Stimulated activated CD4-positive, alpha-beta T cell treated with anti-CD3 and anti-CD28 coated beads, Interleukin-12 subunit alpha, Interleukin-12 subunit beta, amount 100 ng/mL, for 48 hours (primary cell): ENCODE data around the gene EXD2.
"Not testable (repeated sequence)": the region's sequence is repeated elsewhere in the genome, so short reads cannot be mapped to it uniquely, and the experiment has no call there.

Experiments used
- DNase-seq, 3 donors: peaks; one replicate each; pipeline ENCODE4 v3.0.0-alpha.2; 2020; ENCODE audit warnings: low read depth in 2 of 3, low spot score in 1 of 3

EXD2 gene

GRCh38 chr14:69275331-69275730, 84.0 kb downstream of the EXD2 start:
- no peak for DNase-seq

DNA sequence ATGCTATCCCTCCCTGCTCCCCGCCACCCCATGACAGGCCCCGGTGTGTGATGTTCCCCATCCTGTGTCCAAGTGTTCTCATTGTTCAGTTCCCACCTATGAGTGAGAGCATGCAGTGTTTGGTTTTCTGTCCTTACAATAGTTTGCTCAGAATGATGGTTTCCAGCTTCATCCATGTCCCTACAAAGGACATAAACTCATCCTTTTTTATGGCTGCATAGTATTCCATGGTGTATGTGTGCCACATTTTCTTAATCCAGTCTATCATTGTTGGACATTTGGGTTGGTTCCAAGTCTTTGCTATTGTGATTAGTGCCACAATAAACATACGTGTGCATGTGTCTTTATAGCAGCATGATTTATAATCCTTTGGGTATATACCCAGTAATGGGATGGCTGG, 86.1 kb downstream of the EXD2 start:
- DNase-seq: not testable (repeated sequence)

DNA sequence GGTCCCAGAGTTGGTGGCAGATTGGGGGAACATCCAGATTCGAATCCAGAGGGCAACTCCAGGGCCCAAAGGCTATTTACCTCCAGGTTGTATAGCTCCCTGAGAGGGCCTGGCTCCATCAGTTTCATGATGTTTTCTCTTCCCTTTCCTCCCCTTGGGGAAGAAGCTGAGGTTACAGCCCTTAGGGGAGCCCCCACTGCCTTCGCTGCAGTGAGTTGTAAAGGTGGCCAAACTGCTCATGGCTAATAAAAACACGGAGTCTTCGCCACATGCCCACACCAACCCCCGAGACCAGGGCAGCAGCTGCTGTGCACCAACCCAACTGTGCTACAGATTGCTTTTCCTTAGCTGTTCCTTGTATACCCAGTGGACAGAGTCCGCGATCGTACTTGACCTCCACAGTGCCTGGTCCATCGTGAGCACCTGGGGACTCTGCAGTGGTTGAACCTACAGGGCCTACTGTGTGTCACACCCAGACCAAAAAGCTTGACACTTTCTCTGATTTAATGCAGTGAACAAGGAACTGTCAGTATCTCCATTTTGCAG, 89.5 kb downstream of the EXD2 start:
- DNase-seq: no peak

- no peak for DNase-seq
Measured at GRCh38 chr14:69281450-69282169, 90.3 kb downstream of the EXD2 start.

DNA sequence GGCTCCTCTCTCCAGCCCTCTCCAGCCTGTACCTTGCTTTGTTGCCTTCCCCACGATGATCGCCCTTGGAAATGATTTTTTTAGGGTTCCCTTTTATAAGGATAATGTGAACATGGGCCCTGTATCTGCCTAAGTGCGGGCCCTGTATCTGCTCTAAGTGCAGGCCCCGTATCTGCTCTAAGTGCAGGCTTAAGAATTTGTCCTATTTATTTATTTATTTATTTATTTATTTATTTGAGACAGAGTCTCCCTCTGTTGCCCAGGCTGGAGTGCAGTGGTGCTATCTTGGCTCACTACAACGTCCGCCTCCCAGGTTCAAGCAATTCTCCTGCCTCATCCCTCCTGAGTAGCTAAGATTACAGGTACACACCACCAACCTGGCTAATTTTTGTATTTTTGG, 91.2 kb downstream of the EXD2 start:
- no peak for DNase-seq

GRCh38 chr14:69284170-69284569, 92.9 kb downstream of the EXD2 start:
- DNase-seq: no peak

DNA sequence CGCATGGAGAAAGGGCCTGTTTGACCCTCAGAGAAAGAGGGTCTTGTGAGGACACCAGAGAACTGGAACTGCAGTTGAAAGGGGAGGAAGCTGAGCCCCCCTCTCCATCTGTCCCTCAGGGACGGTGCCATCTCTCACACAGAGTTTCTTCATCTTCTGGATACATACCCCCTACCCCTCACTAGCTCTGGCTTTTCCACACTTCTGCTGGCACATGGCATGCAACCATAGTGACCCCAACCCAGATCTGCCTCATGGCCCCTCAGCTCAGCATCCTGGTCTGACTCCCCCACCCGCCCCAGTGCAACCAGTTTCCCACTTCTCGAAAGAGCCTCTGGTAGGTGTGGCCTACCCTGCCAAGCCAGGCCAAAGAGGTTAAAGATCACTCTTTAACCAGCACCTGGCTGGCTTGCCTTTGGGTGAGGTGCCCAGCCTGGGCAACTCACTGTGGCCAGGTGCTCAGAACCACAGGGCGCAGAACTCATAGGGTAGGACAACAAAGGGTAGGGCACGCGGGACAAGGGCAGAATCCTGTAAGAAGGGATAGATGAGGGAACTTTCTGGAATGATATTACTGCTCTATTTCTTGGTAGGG, 94.5 kb downstream of the EXD2 start:
- DNase-seq: no peak

- no peak for DNase-seq
Measured at GRCh38 chr14:69287098-69288010, 96.1 kb downstream of the EXD2 start.

GRCh38 chr14:69288011-69288771, 96.9 kb downstream of the EXD2 start:
- no peak for DNase-seq

DNA sequence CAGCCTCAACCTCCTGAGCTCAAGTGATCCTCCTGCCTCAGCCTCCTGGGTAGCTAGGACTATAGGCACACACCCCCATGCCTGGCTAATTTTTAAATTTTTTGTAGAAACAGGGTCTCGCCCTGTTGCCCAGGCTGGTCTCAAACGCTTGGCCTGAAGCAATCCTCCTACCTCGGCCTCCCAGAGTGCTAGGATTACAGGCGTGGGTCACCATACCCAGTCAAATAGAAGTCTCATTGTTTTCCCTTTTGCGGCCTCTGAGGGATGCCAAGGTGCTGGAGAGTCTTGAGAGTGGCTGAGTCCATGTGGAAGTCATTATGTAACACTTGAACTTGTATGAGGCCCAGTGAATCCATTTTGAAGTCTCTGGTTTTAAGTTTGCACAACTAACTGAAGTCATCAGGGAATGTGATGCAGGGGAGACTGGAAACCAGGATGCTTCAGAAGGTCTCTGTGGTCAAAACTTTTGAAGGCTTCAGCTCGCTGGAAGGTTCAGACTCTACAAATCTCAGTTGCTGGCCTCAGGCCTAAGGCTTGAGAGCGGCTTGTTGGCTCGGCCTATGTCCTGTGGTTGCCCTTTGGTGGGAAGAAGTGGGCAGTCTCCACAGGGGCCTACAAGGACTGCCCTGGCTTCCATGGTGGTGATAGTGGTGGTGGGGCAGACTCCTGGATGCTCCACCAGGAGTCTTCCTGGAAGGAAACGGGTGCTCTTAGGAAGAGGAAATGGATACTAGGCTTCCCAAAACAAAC, 97.8 kb downstream of the EXD2 start:
- no peak for DNase-seq

DNA sequence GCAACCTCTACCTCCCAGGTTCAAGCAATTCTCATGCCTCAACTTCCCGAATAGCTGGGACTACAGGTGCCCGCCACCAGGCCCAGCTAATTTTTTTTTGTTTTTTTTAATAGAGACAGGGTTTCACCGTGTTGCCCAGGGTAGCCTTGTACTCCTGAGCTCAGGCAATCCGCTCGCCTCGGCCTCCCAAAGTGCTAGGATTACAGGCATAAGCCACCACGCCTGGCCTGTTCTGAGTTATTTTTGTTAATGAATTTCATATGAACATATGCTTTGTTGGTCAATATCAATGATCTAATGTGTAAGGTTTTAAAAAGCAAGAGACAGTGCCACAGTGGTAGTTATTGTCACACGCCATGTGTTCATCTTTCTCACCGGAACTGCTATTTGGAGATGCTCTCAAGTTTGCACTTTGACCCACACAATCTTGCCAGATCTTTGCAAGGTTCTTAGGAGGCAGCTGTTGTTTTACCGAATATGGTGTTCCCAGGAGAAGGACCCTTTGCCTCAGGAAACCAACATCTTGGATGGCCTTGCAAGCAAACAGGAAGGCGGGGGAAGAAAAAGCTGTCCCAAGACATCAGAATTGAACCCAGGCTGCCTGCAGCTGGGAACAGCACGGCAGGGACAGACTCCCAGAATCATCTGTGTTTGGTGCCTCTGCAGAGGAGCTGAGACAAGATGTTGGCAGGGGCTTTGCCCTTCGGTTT, 98.7 kb downstream of the EXD2 start:
- DNase-seq: no peak

DNA sequence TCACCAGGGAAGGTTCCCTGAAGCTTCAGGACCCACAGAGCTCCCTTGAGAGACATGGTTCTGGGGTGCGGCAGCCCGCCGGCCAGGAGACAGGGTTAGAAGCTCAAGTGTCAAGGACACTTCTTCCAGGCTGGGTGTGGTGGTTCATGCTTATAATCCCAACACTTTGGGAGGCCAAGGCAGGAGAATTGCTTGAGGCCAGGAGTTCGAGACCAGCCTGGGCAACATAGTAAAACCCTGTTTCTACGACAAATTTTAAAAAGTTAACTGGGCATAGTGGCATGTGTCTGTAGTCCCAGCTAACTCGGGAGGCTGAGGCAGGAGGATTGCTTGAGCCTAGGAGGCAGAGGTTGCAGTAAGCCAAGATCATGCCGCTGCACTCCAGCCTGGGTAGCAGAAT, 99.6 kb downstream of the EXD2 start:
- DNase-seq: not testable (repeated sequence)

DNA sequence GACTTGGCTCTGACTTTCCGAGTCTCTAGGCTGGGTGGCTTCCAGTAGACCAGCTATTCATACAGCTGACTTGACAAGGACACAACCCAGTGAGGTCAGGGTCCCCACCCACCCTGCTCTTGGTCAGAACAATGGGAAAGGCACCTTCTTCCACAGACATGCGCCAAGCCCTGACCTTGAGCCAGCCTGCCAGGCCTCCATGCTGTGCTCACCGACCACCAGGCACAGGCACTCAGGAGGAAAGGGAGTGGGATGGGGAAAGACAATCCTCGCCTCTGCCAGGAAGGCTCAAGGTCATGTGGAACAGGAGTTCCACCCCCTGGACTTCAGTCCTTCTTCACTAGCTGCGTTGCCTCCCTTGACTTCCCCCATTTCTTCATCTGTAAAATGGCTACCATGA, 100.1 kb downstream of the EXD2 start:
- DNase-seq: no peak

GRCh38 chr14:69291891-69292561, 100.7 kb downstream of the EXD2 start:
- no peak for DNase-seq
